C4-2B (cell line): ENCODE results near the gene RFX2.

Experiments used
- CTCF ChIP-seq: fragments of 450-650 bp; conservative IDR thresholded peaks from 2 replicates; pipeline ENCODE4 v1.5.1; 2017; ENCODE audit warnings: mild to moderate bottlenecking
- ZFX ChIP-seq: fragments of 450-650 bp; IDR thresholded peaks from 2 replicates; pipeline ENCODE4 v1.6.1; 2017

- no peak for TF ChIP-seq CTCF
- TF ChIP-seq ZFX: no peak
Measured at GRCh38 chr19:6059396-6059947, 50.8 kb downstream of the RFX2 start.
